ENCODE data around the gene LPCAT4. TPM values are rescaled to one million over a fixed set of nuclear protein-coding genes. Genes with fewer than 3 reads are reported as not detected.
A peak's percentile ranks its signal among the peaks of the same experiment; 100 is the strongest.

Gene LPCAT4
- total and polyA plus RNA-seq, 9 of the 15 experiments (the other 6 are each of a cell fraction or from before 2014, with no cell fraction given), result 7.3 to 34.3 (median 14.4) TPM

DNA sequence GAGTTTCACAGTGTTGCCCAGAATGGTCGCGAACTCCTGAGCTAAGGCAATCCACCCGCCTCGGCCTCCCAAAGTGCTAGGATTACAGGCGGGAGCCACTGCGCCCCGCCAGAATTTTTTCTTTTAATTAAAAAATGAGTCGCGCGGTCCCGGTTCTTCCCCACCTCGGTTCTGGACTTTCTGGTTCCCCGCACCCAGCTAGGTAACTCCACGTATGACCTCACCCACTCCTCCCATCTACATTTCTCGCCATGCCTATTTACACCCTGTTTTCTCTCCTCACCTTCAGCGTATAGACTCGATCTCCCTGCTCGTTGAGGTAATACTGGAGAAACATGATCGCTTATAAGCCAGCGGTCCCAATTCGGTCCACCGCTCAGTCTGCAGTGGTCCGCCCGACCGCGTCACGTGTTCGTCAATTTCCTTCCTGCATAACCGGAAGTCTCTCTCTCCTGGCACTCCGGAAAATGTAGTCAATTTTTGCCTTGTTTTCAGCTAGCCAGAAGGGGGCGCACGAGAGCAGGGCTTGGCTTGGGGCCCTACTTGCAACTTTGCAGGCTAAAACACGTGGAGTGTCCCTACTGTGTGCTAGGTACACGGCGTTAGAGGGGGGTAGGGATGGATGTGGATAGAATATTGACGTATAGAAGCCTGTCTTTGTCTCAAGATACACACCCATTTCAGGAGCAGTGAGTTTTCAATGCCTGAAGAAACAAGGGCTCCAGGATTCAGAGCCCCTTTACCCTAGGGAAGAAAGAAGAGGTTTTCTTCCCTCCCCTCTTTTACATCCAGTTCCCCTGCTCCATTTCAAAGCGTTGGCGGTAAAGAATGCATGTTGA lies 24.0 kb downstream of the LPCAT4 start, which contains the start of the genes NOP10 and NUTM1 (continued):
- TF ChIP-seq, protein P1, sequence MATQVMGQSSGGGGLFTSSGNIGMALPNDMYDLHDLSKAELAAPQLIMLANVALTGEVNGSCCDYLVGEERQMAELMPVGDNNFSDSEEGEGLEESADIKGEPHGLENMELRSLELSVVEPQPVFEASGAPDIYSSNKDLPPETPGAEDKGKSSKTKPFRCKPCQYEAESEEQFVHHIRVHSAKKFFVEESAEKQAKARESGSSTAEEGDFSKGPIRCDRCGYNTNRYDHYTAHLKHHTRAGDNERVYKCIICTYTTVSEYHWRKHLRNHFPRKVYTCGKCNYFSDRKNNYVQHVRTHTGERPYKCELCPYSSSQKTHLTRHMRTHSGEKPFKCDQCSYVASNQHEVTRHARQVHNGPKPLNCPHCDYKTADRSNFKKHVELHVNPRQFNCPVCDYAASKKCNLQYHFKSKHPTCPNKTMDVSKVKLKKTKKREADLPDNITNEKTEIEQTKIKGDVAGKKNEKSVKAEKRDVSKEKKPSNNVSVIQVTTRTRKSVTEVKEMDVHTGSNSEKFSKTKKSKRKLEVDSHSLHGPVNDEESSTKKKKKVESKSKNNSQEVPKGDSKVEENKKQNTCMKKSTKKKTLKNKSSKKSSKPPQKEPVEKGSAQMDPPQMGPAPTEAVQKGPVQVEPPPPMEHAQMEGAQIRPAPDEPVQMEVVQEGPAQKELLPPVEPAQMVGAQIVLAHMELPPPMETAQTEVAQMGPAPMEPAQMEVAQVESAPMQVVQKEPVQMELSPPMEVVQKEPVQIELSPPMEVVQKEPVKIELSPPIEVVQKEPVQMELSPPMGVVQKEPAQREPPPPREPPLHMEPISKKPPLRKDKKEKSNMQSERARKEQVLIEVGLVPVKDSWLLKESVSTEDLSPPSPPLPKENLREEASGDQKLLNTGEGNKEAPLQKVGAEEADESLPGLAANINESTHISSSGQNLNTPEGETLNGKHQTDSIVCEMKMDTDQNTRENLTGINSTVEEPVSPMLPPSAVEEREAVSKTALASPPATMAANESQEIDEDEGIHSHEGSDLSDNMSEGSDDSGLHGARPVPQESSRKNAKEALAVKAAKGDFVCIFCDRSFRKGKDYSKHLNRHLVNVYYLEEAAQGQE (IDR thresholded peaks at IDR 0.05; ENCODE audit: borderline replicate concordance), result peak; percentile 84
- TF ChIP-seq, protein P1 (CRISPR knock-in tag; IDR thresholded peaks at IDR 0.05; ENCODE audit: low read depth), result peak; percentile 29; the same call in 1 of the 2 replicates
- TF ChIP-seq ZNF184 (CRISPR knock-in tag; IDR thresholded peaks at IDR 0.05) (no peak), ZNF354B (CRISPR knock-in tag; IDR thresholded peaks at IDR 0.05) (no peak), ZNF217 (CRISPR knock-in tag; IDR thresholded peaks at IDR 0.05) (no peak), MYC (IDR thresholded peaks at IDR 0.05; ENCODE audit: low read depth, low read length) (peak; percentile 97), MYC (CRISPR knock-in tag; IDR thresholded peaks at IDR 0.05; ENCODE audit: borderline replicate concordance, low read depth) (peak; percentile 87; the same call in 1 of the 2 replicates), KDM5B (IDR thresholded peaks at IDR 0.05; ENCODE audit: insufficient replicate concordance, low read depth, low read length) (peak; percentile 91), CEBPG (CRISPR knock-in tag; IDR thresholded peaks at IDR 0.05) (no peak), CEBPG (tag; conservative IDR thresholded peaks at IDR 0.05 in 1 of 2, IDR thresholded peaks at IDR 0.05 in 1 of 2) (no peak), TCF7L2 (IDR thresholded peaks at IDR 0.05; ENCODE audit: low read depth, low read length) (no peak), RFX5 (IDR thresholded peaks at IDR 0.05; ENCODE audit: low read depth, low read length) (no peak), BRD4 (IDR thresholded peaks at IDR 0.05) (no peak), ZC3H4 (CRISPR knock-in tag; IDR thresholded peaks at IDR 0.05; ENCODE audit: borderline replicate concordance) (no peak), PHB (CRISPR knock-in tag; IDR thresholded peaks at IDR 0.05) (no peak), LARP7 (IDR thresholded peaks at IDR 0.05) (no peak), FOS (IDR thresholded peaks at IDR 0.05; ENCODE audit: extremely low read depth, insufficient read length) (no peak), DPF2 (IDR thresholded peaks at IDR 0.05) (peak; percentile 48; the same call in 1 of the 2 replicates), C11orf30 (IDR thresholded peaks at IDR 0.05; ENCODE audit: low read depth) (peak; percentile 78), GTF2E2 (tag; IDR thresholded peaks at IDR 0.05) (peak; percentile 87), EP400 (IDR thresholded peaks at IDR 0.05) (peak; percentile 98), ZNF79 (CRISPR knock-in tag; IDR thresholded peaks at IDR 0.05; ENCODE audit: low read depth) (no peak), KLF13 (tag; IDR thresholded peaks at IDR 0.05; ENCODE audit: borderline replicate concordance, low read depth) (no peak), ZNF197 (CRISPR knock-in tag; IDR thresholded peaks at IDR 0.05; ENCODE audit: low read depth) (no peak)

All from K562 (cell line).